Vagina (tissue), 2 donors: ENCODE results near the gene KIN. TPM values are rescaled to one million over a fixed set of nuclear protein-coding genes. Genes with fewer than 3 reads are reported as not detected.

Experiments
- DNase-seq, 2 donors: peaks; one replicate each; pipeline ENCODE4 v3.0.0-alpha.2; 2017; ENCODE audit errors: extremely low spot score in 2 of 2
- H3K27ac ChIP-seq: fragments of 200-600 bp; sonication (generic); one replicate; pipeline ENCODE4 v1.5.1; 2019
- H3K27me3 ChIP-seq: fragments of 200-600 bp; sonication (generic); one replicate; pipeline ENCODE4 v1.5.1; 2019
- H3K36me3 ChIP-seq, 2 donors: fragments of 200-600 bp; sonication (generic); one replicate each; pipeline ENCODE4 v1.5.1; 2017 to 2019
- H3K4me1 ChIP-seq: fragments of 200-600 bp; sonication (generic); one replicate; pipeline ENCODE4 v1.5.1; 2019
- H3K4me3 ChIP-seq, 2 donors: fragments of 200-600 bp; sonication (generic); 1 replicate in 1 of 2; 2 replicates in 1 of 2; pipeline ENCODE4 v1.5.1; 2016 to 2019
- H3K9me3 ChIP-seq: fragments of 200-600 bp; sonication (generic); one replicate; pipeline ENCODE4 v1.5.1; 2019
- CTCF ChIP-seq, 3 experiments: fragments of 450-650 bp in 2 of 3; fragments of 200-600 bp in 1 of 3; sonication (generic) in 1 of 3; IDR thresholded peaks; one replicate each; pipeline ENCODE4 v1.5.1; 2017 to 2019; ENCODE audit warnings: antibody characterized with exemption in 3 of 3, mild to moderate bottlenecking in 2 of 3, moderate library complexity in 2 of 3
- POLR2A ChIP-seq, 2 donors: fragments of 450-650 bp; IDR thresholded peaks; one replicate each; pipeline ENCODE4 v1.6.1; 2017; ENCODE audit warnings: antibody characterized with exemption in 2 of 2, mild to moderate bottlenecking in 2 of 2, moderate library complexity in 2 of 2
- POLR2AphosphoS5 ChIP-seq, 2 donors: sonication (generic); formaldehyde crosslinking; IDR thresholded peaks; one replicate each; pipeline ENCODE4 v1.9.0; 2017; ENCODE audit warnings: antibody characterized with exemption in 2 of 2, mild to moderate bottlenecking in 2 of 2, low read depth in 1 of 2; ENCODE audit not compliant: insufficient read depth in 1 of 2
- intact Hi-C: fragments of 100-400 bp; cut with DNase I; formaldehyde crosslinking; loops from one replicate; pipeline ENCODE4 v1.15.1; 2023
- total RNA-seq: library from RNA; depleted of rRNA; stranded (reverse); fragments of >200 nt; gene quantifications from one replicate; pipeline ENCODE4 v1.2.3, GENCODE V29; 2016

KIN gene
- total RNA-seq, 1 donor from 2014 or later: 4.7 TPM

- no peak overlapping the region for H3K4me3 ChIP-seq
- DNase-seq: no peak
- H3K4me1 ChIP-seq: no peaks in the 10 kb centered on the region
- H3K27ac ChIP-seq: no peak overlapping the region
- intact Hi-C loops: no loop called here
- TF ChIP-seq POLR2A (IDR thresholded peaks at IDR 0.05) (no peak), CTCF (IDR thresholded peaks at IDR 0.05) (no peak), POLR2AphosphoS5 (IDR thresholded peaks at IDR 0.05; ENCODE audit: insufficient read depth in 1 of 2, low read depth in 1 of 2) (no peak)
- peaks cover 0 to 24% of the 10 kb centered on the region in 2 donors for H3K36me3 ChIP-seq
- no peaks in the 10 kb centered on the region for H3K27me3 ChIP-seq
- H3K9me3 ChIP-seq: no peaks in the 10 kb centered on the region
Measured at GRCh38 chr10:7829289-7829834, 41.6 kb upstream of the KIN start.

- H3K9me3 ChIP-seq: no peaks in the 10 kb centered on the region
- H3K36me3 ChIP-seq: peaks cover 0 to 27% of the 10 kb centered on the region in 2 donors
- no peaks in the 10 kb centered on the region for H3K27me3 ChIP-seq
- intact Hi-C loops: no loop called here
- H3K4me3 ChIP-seq: no peak overlapping the region
- no peaks in the 10 kb centered on the region for H3K4me1 ChIP-seq
- DNase-seq: no peak
- TF ChIP-seq POLR2A (IDR thresholded peaks at IDR 0.05): no peak
- no peak for TF ChIP-seq CTCF (IDR thresholded peaks at IDR 0.05)
- no peak for TF ChIP-seq POLR2AphosphoS5 (IDR thresholded peaks at IDR 0.05; ENCODE audit: insufficient read depth in 1 of 2, low read depth in 1 of 2)
- no peak overlapping the region for H3K27ac ChIP-seq
Measured at GRCh38 chr10:7826971-7827370, 39.2 kb upstream of the KIN start.

GRCh38 chr10:7824251-7824650 lies 36.5 kb upstream of the KIN start:
- TF ChIP-seq POLR2AphosphoS5 (IDR thresholded peaks at IDR 0.05; ENCODE audit: insufficient read depth in 1 of 2, low read depth in 1 of 2): no peak
- TF ChIP-seq POLR2A (IDR thresholded peaks at IDR 0.05): no peak
- no peak for TF ChIP-seq CTCF (IDR thresholded peaks at IDR 0.05)
- Histone ChIP-seq H3K4me1 (peaks cover 17% of the 10 kb centered on the region), H3K36me3 (peaks cover 0 to 27% of the 10 kb centered on the region in 2 donors), H3K9me3 (no peaks in the 10 kb centered on the region), H3K27me3 (no peaks in the 10 kb centered on the region), H3K27ac (no peak overlapping the region), H3K4me3 (no peak overlapping the region)
- DNase-seq: no peak
- intact Hi-C loops: no loop called here

GRCh38 chr10:7819121-7819460 lies 31.3 kb upstream of the KIN start:
- intact Hi-C loops: no loop called here
- Histone ChIP-seq H3K4me1 (peaks cover 24% of the 10 kb centered on the region), H3K4me3 (peak overlapping the region; percentile 96), H3K27ac (peak overlapping the region; percentile 62), H3K36me3 (peaks cover 0 to under 1% of the 10 kb centered on the region in 2 donors), H3K27me3 (no peaks in the 10 kb centered on the region), H3K9me3 (no peaks in the 10 kb centered on the region)
- no peak for TF ChIP-seq POLR2AphosphoS5 (IDR thresholded peaks at IDR 0.05; ENCODE audit: insufficient read depth in 1 of 2, low read depth in 1 of 2)
- no peak for DNase-seq

GRCh38 chr10:7818295-7819120 lies 30.7 kb upstream of the KIN start, which contains the start of gene TAF3:
TSS of gene TAF3 (plus strand) at chr10:7818505. CDS start at chr10:7818710, 205 bp downstream.
- Histone ChIP-seq H3K27me3 (no peaks in the 10 kb centered on the region), H3K27ac (peak within 1 kb of the TSS; percentile 62), H3K4me3 (peak within 1 kb of the TSS; percentile 96), H3K4me1 (peaks cover 24% of the 10 kb centered on the region), H3K9me3 (no peaks in the 10 kb centered on the region), H3K36me3 (no peaks in the 10 kb centered on the region)
- DNase-seq: no peak
- intact Hi-C loops: no loop called here
- TF ChIP-seq CTCF (IDR thresholded peaks at IDR 0.05) (no peak), POLR2A (IDR thresholded peaks at IDR 0.05) (peak in 1 of 2 donors; percentile 25), POLR2AphosphoS5 (IDR thresholded peaks at IDR 0.05; ENCODE audit: insufficient read depth in 1 of 2, low read depth in 1 of 2) (peak; percentile 87 to 91)
